ENCODE results near the gene TBRG4.
"Not testable (repeated sequence)": the region's sequence is repeated elsewhere in the genome, so short reads cannot be mapped to it uniquely, and the experiment has no call there.

The TBRG4 gene

DNA sequence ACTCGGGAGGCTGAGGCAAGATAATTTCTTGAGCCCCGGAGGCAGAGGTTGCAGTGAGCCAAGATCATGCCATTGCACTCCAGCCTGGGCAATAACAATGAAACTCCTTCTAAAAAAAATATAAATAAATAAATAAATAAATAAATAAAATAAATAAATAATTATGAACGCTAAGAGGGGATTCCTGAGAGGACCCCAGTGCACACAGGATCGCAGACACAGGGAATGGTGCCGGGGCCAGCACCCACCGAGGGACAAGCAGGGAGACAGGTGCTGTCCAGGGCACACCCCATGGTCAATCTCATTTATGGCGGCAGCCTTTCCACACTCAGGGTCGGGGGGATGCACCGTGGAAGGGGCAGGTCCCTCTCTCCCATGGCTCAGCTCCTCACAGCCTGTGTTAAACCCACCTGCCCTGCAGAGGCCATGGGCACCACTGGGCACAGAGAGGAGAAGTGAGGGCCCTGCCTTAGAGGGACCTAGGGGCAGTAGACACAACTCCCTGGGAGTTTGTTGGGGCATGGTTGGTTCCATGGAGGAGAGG, 43.9 kb upstream of the TBRG4 start:
- Histone ChIP-seq H3K36me3 (ENCODE audit: control insufficient read depth, insufficient read depth, low read length) (no peaks in the 10 kb centered on the region), H3K27me3 (ENCODE audit: control insufficient read depth, insufficient read depth, low read length) (peaks cover 8% of the 10 kb centered on the region; the same call in 1 of the 2 replicates), H3K9me3 (ENCODE audit: control insufficient read depth, insufficient read depth, low read length) (no peaks in the 10 kb centered on the region), H3K4me3 (ENCODE audit: low read length) (no peak overlapping the region), H3K4me1 (ENCODE audit: control insufficient read depth, insufficient read depth, low read length) (peaks cover 2% of the 10 kb centered on the region; the same call in 1 of the 2 replicates), H3K27ac (ENCODE audit: low read length) (no peak overlapping the region)
- no peak for DNase-seq (ENCODE audit: low read depth, low spot score)
- no CpG with 5 or more reads among the region's 9 CpGs for WGBS (ENCODE audit: insufficient coverage, insufficient read length)

DNA sequence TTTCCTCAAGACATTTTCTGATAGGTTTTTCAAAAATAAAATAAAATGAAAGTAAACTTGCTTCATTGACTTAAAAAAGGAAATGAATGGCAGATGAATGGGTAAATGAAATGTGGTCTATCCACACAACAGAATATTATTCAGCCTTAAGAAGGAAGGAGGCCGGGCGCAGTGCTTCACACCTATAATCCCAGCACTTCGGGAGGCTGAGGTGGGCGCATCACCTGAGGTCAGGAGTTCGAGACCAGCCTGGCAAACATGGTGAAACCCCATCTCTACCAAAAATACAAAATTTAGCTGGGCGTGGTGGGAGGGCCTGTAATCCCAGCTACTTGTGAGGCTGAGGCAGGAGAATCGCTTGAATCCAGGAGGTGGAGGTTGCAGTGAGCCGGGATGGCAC, 42.4 kb upstream of the TBRG4 start:
- no CpG with 5 or more reads among the region's 8 CpGs for WGBS (ENCODE audit: insufficient coverage, insufficient read length)
- H3K27ac ChIP-seq (ENCODE audit: low read length); H3K4me1 ChIP-seq (ENCODE audit: control insufficient read depth, insufficient read depth, low read length); H3K27me3 ChIP-seq (ENCODE audit: control insufficient read depth, insufficient read depth, low read length); H3K9me3 ChIP-seq (ENCODE audit: control insufficient read depth, insufficient read depth, low read length); DNase-seq (ENCODE audit: low read depth, low spot score); H3K36me3 ChIP-seq (ENCODE audit: control insufficient read depth, insufficient read depth, low read length); H3K4me3 ChIP-seq (ENCODE audit: low read length): not testable (repeated sequence)

DNA sequence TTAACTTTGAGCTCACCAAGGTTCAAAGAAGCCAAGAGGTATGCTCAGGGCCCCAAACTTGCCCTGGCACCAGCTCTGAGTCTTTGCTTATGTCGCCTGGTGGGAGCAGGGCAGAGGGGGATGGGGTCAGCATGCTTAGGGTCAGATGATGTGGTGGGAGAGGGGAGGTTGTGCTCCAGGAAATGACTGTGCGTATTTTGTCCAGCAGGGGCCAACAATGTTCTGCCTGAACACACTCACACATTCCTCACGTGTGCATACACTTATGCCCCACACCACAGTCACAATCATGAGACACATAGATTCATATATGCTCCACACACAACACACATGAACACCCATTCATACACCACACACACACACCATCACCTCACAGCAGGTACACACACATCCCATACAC, 41.7 kb upstream of the TBRG4 start:
- no CpG with 5 or more reads among the region's 3 CpGs for WGBS (ENCODE audit: insufficient coverage, insufficient read length)
- H3K36me3 ChIP-seq (ENCODE audit: control insufficient read depth, insufficient read depth, low read length), result no peaks in the 10 kb centered on the region
- H3K4me1 ChIP-seq (ENCODE audit: control insufficient read depth, insufficient read depth, low read length), result peaks cover 2% of the 10 kb centered on the region; the same call in 1 of the 2 replicates
- no peak overlapping the region for H3K27ac ChIP-seq (ENCODE audit: low read length)
- peaks cover 4% of the 10 kb centered on the region; the same call in 1 of the 2 replicates for H3K27me3 ChIP-seq (ENCODE audit: control insufficient read depth, insufficient read depth, low read length)
- DNase-seq (ENCODE audit: low read depth, low spot score), result no peak
- no peaks in the 10 kb centered on the region for H3K9me3 ChIP-seq (ENCODE audit: control insufficient read depth, insufficient read depth, low read length)
- H3K4me3 ChIP-seq (ENCODE audit: low read length), result no peak overlapping the region

DNA sequence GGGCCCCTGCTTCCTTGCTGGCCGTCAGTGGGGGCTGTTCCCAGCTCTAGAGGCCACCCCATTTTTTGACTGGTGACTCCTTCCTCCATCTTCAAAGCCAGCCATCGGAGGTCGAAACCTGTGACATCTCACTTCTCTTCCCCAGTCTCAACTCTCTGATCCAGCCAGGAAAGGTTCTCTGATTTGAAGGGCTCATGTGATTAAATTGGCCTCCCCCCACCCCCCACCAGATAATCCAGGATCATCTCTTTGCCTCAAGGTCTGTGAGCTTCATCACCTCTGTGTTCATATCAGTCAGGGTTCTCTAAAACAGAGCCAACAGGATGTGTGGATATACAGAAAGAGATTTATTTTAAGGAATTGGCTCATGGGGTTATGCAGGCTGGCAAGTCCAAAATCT, 40.5 kb upstream of the TBRG4 start:
- H3K36me3 ChIP-seq (ENCODE audit: control insufficient read depth, insufficient read depth, low read length), result no peaks in the 10 kb centered on the region
- DNase-seq (ENCODE audit: low read depth, low spot score), result no peak
- no peaks in the 10 kb centered on the region for H3K9me3 ChIP-seq (ENCODE audit: control insufficient read depth, insufficient read depth, low read length)
- H3K4me1 ChIP-seq (ENCODE audit: control insufficient read depth, insufficient read depth, low read length), result peaks cover 2% of the 10 kb centered on the region; the same call in 1 of the 2 replicates
- H3K4me3 ChIP-seq (ENCODE audit: low read length), result no peak overlapping the region
- no CpG with 5 or more reads among the region's 3 CpGs for WGBS (ENCODE audit: insufficient coverage, insufficient read length)
- no peak overlapping the region for H3K27ac ChIP-seq (ENCODE audit: low read length)
- no peaks in the 10 kb centered on the region for H3K27me3 ChIP-seq (ENCODE audit: control insufficient read depth, insufficient read depth, low read length)

DNA sequence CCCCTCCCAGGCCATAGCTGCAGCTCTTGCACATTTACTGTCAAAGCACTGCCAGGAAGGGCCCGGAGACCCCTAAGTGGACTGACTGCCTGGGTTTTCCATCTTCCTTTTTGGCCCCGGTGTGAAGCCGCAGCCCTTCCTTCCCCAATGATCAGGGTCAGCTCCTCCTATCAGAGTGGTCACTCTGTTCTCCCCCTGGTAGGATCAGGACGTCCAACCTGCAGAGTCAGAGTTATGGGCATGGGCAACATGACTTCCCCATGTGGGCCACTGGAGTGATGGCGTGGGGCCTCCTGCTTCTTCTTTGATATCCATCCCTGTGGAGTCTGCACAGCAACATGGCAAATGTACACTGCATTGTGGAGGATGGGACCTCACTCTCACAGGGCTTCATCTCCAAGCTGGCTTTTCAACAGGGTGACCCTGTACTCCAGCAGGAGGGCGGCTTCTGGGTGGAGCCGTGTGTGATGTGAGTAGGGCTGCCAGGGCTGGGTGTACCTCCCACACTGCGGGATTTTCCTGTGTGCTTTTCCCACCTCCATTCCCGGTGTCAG, 39.7 kb upstream of the TBRG4 start:
- H3K27ac ChIP-seq (ENCODE audit: low read length), result no peak overlapping the region
- no peak for DNase-seq (ENCODE audit: low read depth, low spot score)
- H3K4me3 ChIP-seq (ENCODE audit: low read length), result no peak overlapping the region
- no peaks in the 10 kb centered on the region for H3K36me3 ChIP-seq (ENCODE audit: control insufficient read depth, insufficient read depth, low read length)
- no peaks in the 10 kb centered on the region for H3K9me3 ChIP-seq (ENCODE audit: control insufficient read depth, insufficient read depth, low read length)
- WGBS (ENCODE audit: insufficient coverage, insufficient read length), result no CpG with 5 or more reads among the region's 9 CpGs
- H3K4me1 ChIP-seq (ENCODE audit: control insufficient read depth, insufficient read depth, low read length), result no peaks in the 10 kb centered on the region
- no peaks in the 10 kb centered on the region for H3K27me3 ChIP-seq (ENCODE audit: control insufficient read depth, insufficient read depth, low read length)

DNA sequence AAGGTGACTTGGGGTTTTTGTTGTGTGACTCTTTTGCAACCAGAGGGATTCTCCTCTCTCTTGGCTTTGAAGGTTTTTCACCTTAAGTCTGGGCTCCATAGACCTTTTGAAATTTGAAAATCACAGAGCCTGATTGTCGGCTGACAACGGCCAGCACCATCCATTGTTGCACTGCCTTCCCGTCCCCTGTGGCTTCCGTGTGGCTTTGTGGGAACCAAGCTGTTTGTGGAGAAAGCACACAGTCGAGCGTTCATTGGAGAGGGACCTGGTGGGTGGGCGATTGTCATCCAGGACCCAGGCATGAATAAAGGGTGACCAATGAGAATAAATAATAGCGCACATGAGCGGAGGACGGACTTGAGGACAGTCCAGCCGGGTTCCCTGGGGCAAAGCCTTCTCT, 38.7 kb upstream of the TBRG4 start:
- no peak overlapping the region for H3K4me3 ChIP-seq (ENCODE audit: low read length)
- no peaks in the 10 kb centered on the region for H3K36me3 ChIP-seq (ENCODE audit: control insufficient read depth, insufficient read depth, low read length)
- no peaks in the 10 kb centered on the region for H3K27me3 ChIP-seq (ENCODE audit: control insufficient read depth, insufficient read depth, low read length)
- no peaks in the 10 kb centered on the region for H3K4me1 ChIP-seq (ENCODE audit: control insufficient read depth, insufficient read depth, low read length)
- DNase-seq (ENCODE audit: low read depth, low spot score), result no peak
- H3K9me3 ChIP-seq (ENCODE audit: control insufficient read depth, insufficient read depth, low read length), result no peaks in the 10 kb centered on the region
- WGBS (ENCODE audit: insufficient coverage, insufficient read length), result no CpG with 5 or more reads among the region's 11 CpGs
- H3K27ac ChIP-seq (ENCODE audit: low read length), result no peak overlapping the region

DNA sequence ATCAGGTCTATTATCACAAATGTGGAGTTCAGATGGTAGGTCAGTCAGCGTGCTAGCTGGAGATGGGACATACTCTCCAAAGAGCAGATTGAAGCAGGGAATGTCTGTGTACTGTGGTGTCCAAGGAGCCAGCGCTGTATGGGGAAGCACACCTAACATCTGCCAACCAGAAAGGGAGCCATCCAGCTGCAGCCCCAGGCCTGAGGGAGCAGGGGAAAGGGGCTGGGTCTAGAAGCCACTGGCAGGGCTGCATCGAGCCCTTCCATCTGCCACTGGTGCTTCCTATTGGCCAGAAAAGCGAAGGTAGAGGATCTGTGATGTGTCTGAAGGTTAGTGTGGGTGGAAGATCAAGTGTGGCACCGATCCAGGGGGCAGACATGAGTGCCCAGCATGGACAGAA, 38.1 kb upstream of the TBRG4 start:
- no peak for DNase-seq (ENCODE audit: low read depth, low spot score)
- Histone ChIP-seq H3K4me1 (ENCODE audit: control insufficient read depth, insufficient read depth, low read length) (no peaks in the 10 kb centered on the region), H3K4me3 (ENCODE audit: low read length) (no peak overlapping the region), H3K27ac (ENCODE audit: low read length) (no peak overlapping the region), H3K36me3 (ENCODE audit: control insufficient read depth, insufficient read depth, low read length) (no peaks in the 10 kb centered on the region), H3K27me3 (ENCODE audit: control insufficient read depth, insufficient read depth, low read length) (no peaks in the 10 kb centered on the region), H3K9me3 (ENCODE audit: control insufficient read depth, insufficient read depth, low read length) (no peaks in the 10 kb centered on the region)
- no CpG with 5 or more reads among the region's 5 CpGs for WGBS (ENCODE audit: insufficient coverage, insufficient read length)

DNA sequence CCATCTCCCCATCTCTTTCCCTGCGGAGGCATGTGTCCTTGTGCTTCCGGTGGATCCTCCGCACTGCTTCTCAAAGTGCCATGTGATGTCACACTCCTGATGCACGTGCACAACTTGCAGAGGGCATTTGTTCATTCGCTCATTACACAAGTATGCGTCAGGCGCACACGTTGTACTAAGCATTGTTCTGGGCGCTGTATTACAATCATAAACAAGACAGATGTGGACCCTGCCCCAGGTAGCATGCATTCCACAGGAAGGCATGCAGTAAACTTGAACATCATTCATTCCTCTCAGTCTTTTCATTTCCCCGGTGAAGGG, 37.1 kb upstream of the TBRG4 start:
- no CpG with 5 or more reads among the region's 10 CpGs for WGBS (ENCODE audit: insufficient coverage, insufficient read length)
- Histone ChIP-seq H3K4me3 (ENCODE audit: low read length) (no peak overlapping the region), H3K36me3 (ENCODE audit: control insufficient read depth, insufficient read depth, low read length) (no peaks in the 10 kb centered on the region), H3K9me3 (ENCODE audit: control insufficient read depth, insufficient read depth, low read length) (no peaks in the 10 kb centered on the region), H3K27ac (ENCODE audit: low read length) (no peak overlapping the region), H3K27me3 (ENCODE audit: control insufficient read depth, insufficient read depth, low read length) (no peaks in the 10 kb centered on the region), H3K4me1 (ENCODE audit: control insufficient read depth, insufficient read depth, low read length) (no peaks in the 10 kb centered on the region)
- DNase-seq (ENCODE audit: low read depth, low spot score), result no peak

DNA sequence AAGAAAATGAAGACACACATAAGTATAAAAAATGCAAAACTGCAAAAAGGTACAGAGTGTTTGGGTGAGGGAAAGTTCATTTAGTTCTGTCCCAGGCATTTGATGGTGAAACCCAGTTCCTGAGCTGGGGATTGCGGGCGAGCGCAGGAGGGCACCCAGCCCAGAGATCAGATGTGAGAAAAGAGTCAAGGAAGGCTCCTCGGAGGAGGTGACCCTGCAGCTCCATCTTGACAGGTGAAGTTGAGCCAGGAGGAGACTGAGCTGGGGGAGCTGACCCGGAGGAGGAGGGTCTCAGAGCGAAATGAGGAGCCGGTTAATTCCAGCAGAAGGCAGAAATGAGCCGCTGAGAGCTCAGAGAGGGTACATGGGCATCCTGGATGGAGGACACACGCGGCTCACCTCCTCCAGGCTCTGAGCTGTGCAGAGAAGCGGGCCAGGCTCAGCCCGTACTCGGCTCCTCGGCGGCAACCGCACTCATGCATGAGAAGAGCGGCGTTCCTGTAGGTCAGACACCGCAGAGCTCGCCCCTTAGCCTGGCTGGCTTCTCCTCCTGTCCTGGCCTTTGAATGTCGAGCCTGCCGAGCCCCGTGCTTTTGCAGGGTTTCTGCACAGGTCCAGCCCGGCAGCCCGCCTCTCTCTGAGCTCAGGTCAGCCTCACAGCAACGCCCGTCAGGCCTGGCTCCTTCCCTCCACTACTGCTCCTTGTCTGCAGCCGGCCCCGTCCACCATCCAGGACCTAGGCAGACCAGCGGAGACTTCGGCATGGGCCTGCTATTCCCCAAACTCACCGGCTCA, 36.6 kb upstream of the TBRG4 start:
- H3K27ac ChIP-seq (ENCODE audit: low read length), result no peak overlapping the region
- no peaks in the 10 kb centered on the region for H3K9me3 ChIP-seq (ENCODE audit: control insufficient read depth, insufficient read depth, low read length)
- no peak for DNase-seq (ENCODE audit: low read depth, low spot score)
- H3K4me1 ChIP-seq (ENCODE audit: control insufficient read depth, insufficient read depth, low read length), result no peaks in the 10 kb centered on the region
- WGBS (ENCODE audit: insufficient coverage, insufficient read length), result no CpG with 5 or more reads among the region's 32 CpGs
- no peaks in the 10 kb centered on the region for H3K36me3 ChIP-seq (ENCODE audit: control insufficient read depth, insufficient read depth, low read length)
- H3K4me3 ChIP-seq (ENCODE audit: low read length), result no peak overlapping the region
- no peaks in the 10 kb centered on the region for H3K27me3 ChIP-seq (ENCODE audit: control insufficient read depth, insufficient read depth, low read length)

DNA sequence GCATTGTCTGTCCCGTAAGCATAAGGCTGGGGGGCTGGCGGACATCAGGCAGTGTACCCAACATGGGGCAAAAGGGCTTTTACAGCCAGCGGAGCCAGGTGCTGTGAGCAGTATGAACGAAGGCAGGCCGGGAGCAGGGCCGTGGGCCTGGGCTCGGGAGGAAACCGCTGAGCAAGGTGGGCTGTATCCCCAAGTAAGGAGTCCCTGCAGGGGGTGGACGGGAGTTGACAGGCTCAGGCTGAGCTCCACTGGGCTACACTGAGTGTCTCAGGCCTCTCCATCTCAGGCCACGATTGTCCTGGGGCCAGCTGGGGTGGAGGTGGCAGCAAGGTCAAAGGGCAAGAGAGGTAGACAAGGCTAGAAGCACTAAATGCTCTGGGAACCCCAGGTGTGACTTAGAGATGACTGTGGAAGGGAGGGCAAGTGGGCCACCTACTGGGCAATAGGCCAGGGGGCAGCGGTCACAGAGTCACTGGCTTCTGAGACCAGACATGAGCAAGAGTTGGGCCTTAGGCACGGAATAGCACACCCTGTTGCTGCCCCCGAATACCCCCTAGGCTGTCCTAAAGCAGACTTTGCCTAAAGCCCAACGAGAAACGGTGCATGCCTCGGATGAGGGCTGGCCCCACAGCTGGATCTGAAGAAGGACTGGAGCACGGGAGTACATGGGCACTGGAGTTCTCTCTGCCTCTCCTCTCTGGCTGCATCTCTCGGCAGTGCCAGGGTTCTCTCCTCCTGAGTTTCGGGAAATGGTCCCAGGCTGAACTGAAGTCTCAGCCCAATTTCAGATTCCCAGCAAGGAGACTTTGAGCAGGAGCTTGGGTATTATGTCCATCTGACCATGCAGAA, 35.3 kb upstream of the TBRG4 start:
- no peaks in the 10 kb centered on the region for H3K4me1 ChIP-seq (ENCODE audit: control insufficient read depth, insufficient read depth, low read length)
- DNase-seq (ENCODE audit: low read depth, low spot score), result no peak
- no CpG with 5 or more reads among the region's 19 CpGs for WGBS (ENCODE audit: insufficient coverage, insufficient read length)
- no peak overlapping the region for H3K27ac ChIP-seq (ENCODE audit: low read length)
- no peaks in the 10 kb centered on the region for H3K27me3 ChIP-seq (ENCODE audit: control insufficient read depth, insufficient read depth, low read length)
- no peaks in the 10 kb centered on the region for H3K36me3 ChIP-seq (ENCODE audit: control insufficient read depth, insufficient read depth, low read length)
- no peak overlapping the region for H3K4me3 ChIP-seq (ENCODE audit: low read length)
- H3K9me3 ChIP-seq (ENCODE audit: control insufficient read depth, insufficient read depth, low read length), result no peaks in the 10 kb centered on the region
